NCI-H69 (cell line): ENCODE data around the gene CIART.
A peak's percentile ranks its signal among the peaks of the same experiment; 100 is the strongest.
"Not testable (repeated sequence)": the region's sequence is repeated elsewhere in the genome, so short reads cannot be mapped to it uniquely, and the experiment has no call there.

ENCODE experiments used
- DNase-seq: peaks from one replicate; lab custom pipeline; 2025; lab: John Stamatoyannopoulos, UW

Gene CIART

DNA sequence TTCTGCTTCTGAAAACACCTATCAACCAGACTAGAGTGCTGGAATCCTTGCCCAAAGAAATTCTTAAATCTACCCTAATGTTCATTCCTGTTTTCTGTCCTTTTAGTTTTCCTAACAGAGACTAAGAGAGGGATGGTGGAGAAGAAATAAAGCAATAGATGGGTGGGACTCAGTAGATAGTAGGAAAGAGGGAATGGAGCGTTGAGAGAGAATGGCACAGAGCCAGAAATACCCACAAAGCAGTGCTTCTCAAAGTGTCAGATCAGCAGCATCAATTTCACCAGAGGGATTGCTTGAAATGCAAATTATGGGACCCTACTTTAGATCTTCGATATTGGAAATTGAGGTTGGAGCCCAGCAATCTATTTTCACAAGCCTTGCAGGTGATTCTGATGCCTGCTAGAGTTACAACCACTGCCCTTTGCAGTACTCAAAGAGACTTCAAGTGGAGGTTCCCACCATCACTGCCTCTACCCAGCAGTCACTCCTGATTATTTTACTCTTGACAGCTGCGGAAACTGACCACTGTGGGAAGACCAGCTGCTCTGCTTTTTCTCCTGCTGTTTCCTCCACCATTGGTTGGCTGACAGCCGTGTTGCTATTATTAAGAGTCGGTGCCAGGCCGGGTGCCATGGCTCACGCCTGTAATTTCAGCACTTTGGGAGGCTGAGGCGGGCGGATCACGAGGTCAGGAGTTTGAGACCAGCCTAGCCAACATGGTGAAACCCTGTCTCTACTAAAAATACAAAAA lies 27.6 kb downstream of the CIART start:
- peak; percentile 94 for DNase-seq

DNA sequence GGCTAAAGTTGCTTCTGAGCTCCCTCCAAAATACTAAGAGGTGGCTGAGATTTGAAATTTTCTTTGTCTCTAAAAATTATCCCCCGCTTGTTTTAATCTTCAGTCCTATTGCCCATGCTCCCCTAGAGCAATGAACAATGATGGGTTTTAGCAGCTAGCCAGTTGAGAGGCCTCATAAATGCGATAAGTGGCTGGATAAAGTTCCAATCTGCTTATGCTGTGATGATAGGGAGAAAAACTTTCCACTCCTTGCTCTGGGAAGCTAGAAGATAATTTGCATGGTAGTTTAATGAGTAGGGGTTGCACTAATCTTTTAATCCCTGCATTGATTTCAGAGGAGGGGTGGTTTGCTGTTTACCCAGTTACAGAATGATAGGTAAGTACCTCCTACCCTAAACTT lies 29.4 kb downstream of the CIART start:
- no peak for DNase-seq

DNA sequence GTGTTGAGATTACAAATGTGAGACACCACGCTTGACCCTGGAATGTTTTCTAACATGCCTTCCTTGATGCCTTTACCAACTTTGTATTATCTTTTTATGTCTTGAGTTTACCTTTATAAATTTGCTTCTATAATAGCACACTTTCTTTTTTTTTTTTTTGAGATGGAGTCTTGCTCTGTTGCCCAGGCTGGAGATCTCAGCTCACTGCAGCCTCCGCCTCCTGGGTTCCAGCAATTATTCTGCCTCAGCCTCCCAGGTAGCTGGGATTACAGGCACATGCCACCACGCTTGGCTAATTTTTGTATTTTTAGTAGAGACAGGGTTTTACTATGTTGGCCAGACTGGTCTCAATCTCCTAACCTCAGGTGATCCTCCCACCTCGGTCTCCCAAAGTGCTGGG lies 32.3 kb downstream of the CIART start:
- not testable (repeated sequence) for DNase-seq

DNA sequence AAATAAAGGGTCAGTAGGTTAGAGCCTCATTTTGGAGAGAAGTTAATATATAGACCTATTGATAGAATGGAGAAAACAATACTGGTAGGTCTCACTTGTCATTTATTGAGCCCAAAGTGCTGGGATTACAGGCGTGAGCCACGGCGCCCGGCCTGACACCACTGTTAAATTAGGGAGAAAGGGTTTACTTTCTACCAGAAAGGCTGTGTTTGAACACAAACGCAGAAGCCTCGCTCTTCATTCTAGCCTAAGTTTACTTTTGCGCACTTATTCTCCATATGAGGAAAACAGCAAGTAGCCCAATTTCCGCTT lies 38.3 kb downstream of the CIART start:
- DNase-seq, result no peak

DNA sequence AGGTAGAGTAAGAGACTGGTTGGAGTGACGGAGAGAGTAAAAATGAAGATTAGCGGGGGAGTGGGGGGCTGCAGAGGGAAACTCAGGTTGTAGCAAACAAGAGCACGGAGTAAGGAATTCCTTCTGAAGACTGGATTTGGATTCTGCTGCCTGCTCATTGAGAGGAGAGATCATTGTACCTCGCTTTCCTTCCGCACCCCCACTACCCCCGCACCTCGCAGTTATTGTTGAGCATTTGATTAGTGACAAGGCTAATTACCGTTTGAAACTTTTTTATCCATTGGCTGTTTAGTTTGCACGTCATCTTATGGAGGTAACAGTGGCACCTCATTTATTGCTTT lies 39.4 kb downstream of the CIART start:
- DNase-seq, result peak; percentile 47

DNA sequence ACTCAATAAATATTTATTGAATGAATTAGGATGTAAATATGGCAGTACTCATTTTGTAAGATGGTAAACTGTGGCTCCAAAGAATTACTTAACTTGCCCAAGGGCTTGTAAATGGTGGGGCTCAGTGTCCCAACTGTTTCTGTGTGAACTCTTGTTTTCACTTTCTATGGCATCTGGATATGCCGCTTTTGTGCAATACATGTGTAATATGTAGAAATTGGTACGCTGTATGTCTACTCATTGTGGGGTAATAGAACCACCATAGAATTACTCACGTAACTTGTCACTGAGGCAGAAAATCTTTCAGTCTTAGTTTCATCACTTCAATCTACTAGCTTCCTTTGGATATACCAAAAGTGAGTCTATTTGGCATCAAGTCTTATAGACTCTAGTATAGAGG lies 40.0 kb downstream of the CIART start:
- DNase-seq, result no peak

DNA sequence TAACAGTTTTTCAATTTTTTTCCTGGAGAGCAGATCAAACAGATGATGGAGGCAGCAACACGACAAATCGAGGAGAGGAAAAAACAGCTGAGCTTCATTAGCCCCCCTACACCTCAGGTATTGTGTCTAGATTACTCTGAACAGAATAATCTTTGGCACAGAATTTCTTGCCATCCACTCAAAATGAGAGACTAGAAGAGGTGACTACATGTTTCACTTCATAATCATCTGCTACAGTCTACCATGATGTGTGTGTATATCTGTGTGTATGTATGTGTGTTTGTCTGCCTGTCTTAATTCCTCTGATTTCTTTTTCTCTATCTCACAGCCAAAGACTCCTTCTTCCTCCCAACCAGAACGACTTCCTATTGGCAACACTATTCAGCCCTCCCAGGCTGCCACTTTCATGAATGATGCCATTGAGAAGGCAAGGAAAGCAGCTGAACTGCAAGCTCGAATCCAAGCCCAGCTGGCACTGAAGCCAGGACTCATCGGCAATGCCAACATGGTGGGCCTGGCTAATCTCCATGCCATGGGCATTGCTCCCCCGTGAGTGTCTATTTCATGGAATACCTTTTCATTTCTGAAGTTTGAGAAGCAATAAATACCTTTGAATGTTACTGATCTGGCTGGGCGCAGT lies 50.4 kb downstream of the CIART start:
- no peak for DNase-seq
